Panc1 (cell line): ENCODE measurements around the gene CDYL2. TPM values are rescaled to one million over a fixed set of nuclear protein-coding genes. Genes with fewer than 3 reads are reported as not detected.

Source experiments
- ATAC-seq: fragments of 200-7000 bp; cut with Tn5 transposase; 2 replicates; pipeline ENCODE4 v1.9.1; 2020; ENCODE audit warnings: mild to moderate bottlenecking, moderate library complexity
- BruUV-seq: library from RNA; stranded (reverse); fragments of 400-500 nt; replicated peaks from 2 replicates; lab custom pipeline; 2021; lab: Mats Ljungman, UMichigan
- CTCF ChIA-PET: fragments of 300-600 bp; sonication (Branson Sonifier 250); formaldehyde crosslinking; loops from one replicate; lab custom pipeline; 2022; ENCODE audit warnings: antibody characterized with exemption; lab: Charles Lee
- POLR2A ChIA-PET: fragments of 300-600 bp; sonication (Branson Sonifier 250); formaldehyde crosslinking; loops from one replicate; lab custom pipeline; 2022; ENCODE audit warnings: antibody characterized with exemption; lab: Charles Lee
- DNase-seq: peaks from one replicate; pipeline ENCODE4 v3.0.0-alpha.2; 2010; ENCODE audit warnings: low read depth, low spot score
- H3K27ac ChIP-seq: 2 replicates; pipeline ENCODE4 v1.5.1; 2011; ENCODE audit warnings: mild to moderate bottlenecking, low read length, inconsistent platforms
- H3K27me3 ChIP-seq: fragments of 200-500 bp; sonication (Bioruptor generic); 2 replicates; pipeline ENCODE4 v1.6.0; 2014; ENCODE audit warnings: low read length, inconsistent platforms; ENCODE audit not compliant: control insufficient read depth, insufficient read depth
- H3K36me3 ChIP-seq: fragments of 200-500 bp; sonication (Bioruptor generic); 2 replicates; pipeline ENCODE4 v1.5.1; 2014; ENCODE audit warnings: inconsistent platforms, mild to moderate bottlenecking, low read length, moderate library complexity; ENCODE audit not compliant: control insufficient read depth, insufficient read depth
- H3K4me1 ChIP-seq: 2 replicates; pipeline ENCODE4 v1.5.1; 2011; ENCODE audit warnings: inconsistent platforms, mild to moderate bottlenecking, low read length, moderate library complexity; ENCODE audit not compliant: control insufficient read depth, insufficient read depth
- H3K4me3 ChIP-seq, 2 experiments: 2 replicates each; pipeline ENCODE4 v1.5.1; 2011 to 2012; ENCODE audit warnings: low read depth in 2 of 2, low read length in 2 of 2, mild to moderate bottlenecking in 2 of 2, inconsistent platforms in 1 of 2, moderate library complexity in 1 of 2
- H3K9me3 ChIP-seq: fragments of 200-500 bp; sonication (Bioruptor generic); 2 replicates; pipeline ENCODE4 v1.5.1; 2014; ENCODE audit warnings: low read depth, mild to moderate bottlenecking, inconsistent platforms, low read length, moderate library complexity; ENCODE audit not compliant: control insufficient read depth, insufficient read depth
- CTCF ChIP-seq: fragments of 450-650 bp; IDR thresholded peaks from 2 replicates; pipeline ENCODE4 v1.5.1; 2017; ENCODE audit warnings: mild to moderate bottlenecking
- POLR2AphosphoS5 ChIP-seq: IDR thresholded peaks from 2 replicates; pipeline ENCODE4 v1.6.1; 2012; ENCODE audit warnings: mild to moderate bottlenecking, low read depth, low read length, moderate library complexity
- REST ChIP-seq, 2 experiments: IDR thresholded peaks; 2 replicates each; pipeline ENCODE4 v1.6.1; 2011 to 2012; ENCODE audit warnings: low read depth in 2 of 2, control low read depth in 1 of 2, low read length in 1 of 2, mild to moderate bottlenecking in 1 of 2, moderate library complexity in 1 of 2; ENCODE audit not compliant: insufficient read depth in 1 of 2
- SIN3A ChIP-seq: IDR thresholded peaks from 2 replicates; pipeline ENCODE4 v1.6.1; 2012; ENCODE audit warnings: low read depth, mild to moderate bottlenecking, low read length, moderate library complexity, borderline replicate concordance; ENCODE audit not compliant: insufficient read depth
- TCF7L2 ChIP-seq: IDR thresholded peaks from 2 replicates; pipeline ENCODE4 v1.6.1; 2011; ENCODE audit warnings: mild to moderate bottlenecking, low read depth, low read length, inconsistent platforms
- in situ Hi-C: cut with HindIII; loops from 2 replicates; pipeline ENCODE4 v1.10.0; 2016; ENCODE audit warnings: low sequenced_read_pairs, low pct_unique_long_range_greater_than_20kb
- intact Hi-C: fragments of 100-400 bp; cut with micrococcal nuclease; formaldehyde crosslinking; loops from one replicate; pipeline ENCODE4 v1.10.0; 2022; ENCODE audit not compliant: unreplicated experiment
- total RNA-seq: library from RNA; stranded (reverse); gene quantifications from one replicate; pipeline ENCODE4 v1.2.1, GENCODE V29; 2021; ENCODE audit not compliant: unreplicated experiment

CDYL2 gene
- total RNA-seq, 1 experiment from 2014 or later, result 6.1 TPM

- ChIA-PET POLR2A (no interaction called here), CTCF (no interaction called here)
- Histone ChIP-seq H3K27ac (no peak overlapping the region), H3K9me3 (no peaks in the 10 kb centered on the region), H3K4me1 (no peaks in the 10 kb centered on the region), H3K27me3 (no peaks in the 10 kb centered on the region), H3K36me3 (no peaks in the 10 kb centered on the region), H3K4me3 (no peak overlapping the region)
- no peak for TF ChIP-seq REST (IDR thresholded peaks at IDR 0.05; ENCODE audit: insufficient read depth in 1 of 2, low read depth in 2 of 2, low read length in 1 of 2)
- TF ChIP-seq CTCF, result no peak
- no peak for TF ChIP-seq TCF7L2
- TF ChIP-seq POLR2AphosphoS5, result no peak
- no peak for TF ChIP-seq SIN3A
- intact Hi-C loops (no loop called here), in situ Hi-C loops (no loop called here)
- DNase-seq (no peak), ATAC-seq (no peak)
- BruUV-seq, result no TSS peak
These were observed 201.5 kb downstream of the CDYL2 start for GRCh38 chr16:80602894-80603293.

- no peaks in the 10 kb centered on the region for H3K9me3 ChIP-seq
- BruUV-seq, result no TSS peak
- no peaks in the 10 kb centered on the region for H3K36me3 ChIP-seq
- no peak overlapping the region for H3K4me3 ChIP-seq
- H3K4me1 ChIP-seq, result no peaks in the 10 kb centered on the region
- no peak overlapping the region for H3K27ac ChIP-seq
- TF ChIP-seq CTCF, result no peak
- TF ChIP-seq REST (IDR thresholded peaks at IDR 0.05; ENCODE audit: insufficient read depth in 1 of 2, low read depth in 2 of 2, low read length in 1 of 2), result no peak
- TF ChIP-seq TCF7L2, result no peak
- TF ChIP-seq SIN3A, result no peak
- no peak for TF ChIP-seq POLR2AphosphoS5
- ChIA-PET POLR2A (no interaction called here), CTCF (no interaction called here)
- DNase-seq, result no peak
- in situ Hi-C loops (no loop called here), intact Hi-C loops (no loop called here)
- no peaks in the 10 kb centered on the region for H3K27me3 ChIP-seq
- no peak for ATAC-seq
These were observed 203.2 kb downstream of the CDYL2 start for GRCh38 chr16:80601182-80601581.
